ENCODE results near the gene IGFL2. TPM values are rescaled to one million over a fixed set of nuclear protein-coding genes. Genes with fewer than 3 reads are reported as not detected.

Gene IGFL2
- total and polyA plus RNA-seq, 2 experiments from 2014 or later = not detected

GRCh38 chr19:46179076-46179759 is 31.2 kb downstream of the IGFL2 start:
- Histone ChIP-seq H3K4me1 (ENCODE audit: insufficient read depth) (no peaks in the 10 kb centered on the region), H3K36me3 (ENCODE audit: insufficient read depth) (no peaks in the 10 kb centered on the region), H3K79me2 (replicated peaks; ENCODE audit: insufficient read depth) (no peaks in the 10 kb centered on the region), H3K4me2 (no peak overlapping the region), H3F3A (replicated peaks; ENCODE audit: low read depth) (no peaks in the 10 kb centered on the region), H3K4me3 (no peak overlapping the region), H2AFZ (0 out of 2 replicates have a peak overlapping the region, but pooled peaks have one; percentile 28), H3K27me3 (ENCODE audit: insufficient read depth) (no peaks in the 10 kb centered on the region), H4K20me1 (replicated peaks; ENCODE audit: insufficient read depth) (no peaks in the 10 kb centered on the region), H3K27ac (ENCODE audit: low read depth) (no peak overlapping the region), H3K9me2 (ENCODE audit: insufficient read depth) (no peaks in the 10 kb centered on the region)
- no peak for DNase-seq (ENCODE audit: low spot score)
- peaks cover 2% of the 10 kb centered on the region; the same call in 1 of the 3 replicates for H3K9me3 Mint-ChIP-seq
- no peak for TF ChIP-seq ZNF331 (CRISPR knock-in tag; IDR thresholded peaks at IDR 0.05; ENCODE audit: low read depth)
- no peak for TF ChIP-seq CREB1 (CRISPR knock-in tag; IDR thresholded peaks at IDR 0.05; ENCODE audit: low read depth)
- TF ChIP-seq JUNB (IDR thresholded peaks at IDR 0.05; ENCODE audit: unreplicated experiment) = no peak
- no peak for TF ChIP-seq ZNF114 (CRISPR knock-in tag; IDR thresholded peaks at IDR 0.05)
- TF ChIP-seq, protein P1, sequence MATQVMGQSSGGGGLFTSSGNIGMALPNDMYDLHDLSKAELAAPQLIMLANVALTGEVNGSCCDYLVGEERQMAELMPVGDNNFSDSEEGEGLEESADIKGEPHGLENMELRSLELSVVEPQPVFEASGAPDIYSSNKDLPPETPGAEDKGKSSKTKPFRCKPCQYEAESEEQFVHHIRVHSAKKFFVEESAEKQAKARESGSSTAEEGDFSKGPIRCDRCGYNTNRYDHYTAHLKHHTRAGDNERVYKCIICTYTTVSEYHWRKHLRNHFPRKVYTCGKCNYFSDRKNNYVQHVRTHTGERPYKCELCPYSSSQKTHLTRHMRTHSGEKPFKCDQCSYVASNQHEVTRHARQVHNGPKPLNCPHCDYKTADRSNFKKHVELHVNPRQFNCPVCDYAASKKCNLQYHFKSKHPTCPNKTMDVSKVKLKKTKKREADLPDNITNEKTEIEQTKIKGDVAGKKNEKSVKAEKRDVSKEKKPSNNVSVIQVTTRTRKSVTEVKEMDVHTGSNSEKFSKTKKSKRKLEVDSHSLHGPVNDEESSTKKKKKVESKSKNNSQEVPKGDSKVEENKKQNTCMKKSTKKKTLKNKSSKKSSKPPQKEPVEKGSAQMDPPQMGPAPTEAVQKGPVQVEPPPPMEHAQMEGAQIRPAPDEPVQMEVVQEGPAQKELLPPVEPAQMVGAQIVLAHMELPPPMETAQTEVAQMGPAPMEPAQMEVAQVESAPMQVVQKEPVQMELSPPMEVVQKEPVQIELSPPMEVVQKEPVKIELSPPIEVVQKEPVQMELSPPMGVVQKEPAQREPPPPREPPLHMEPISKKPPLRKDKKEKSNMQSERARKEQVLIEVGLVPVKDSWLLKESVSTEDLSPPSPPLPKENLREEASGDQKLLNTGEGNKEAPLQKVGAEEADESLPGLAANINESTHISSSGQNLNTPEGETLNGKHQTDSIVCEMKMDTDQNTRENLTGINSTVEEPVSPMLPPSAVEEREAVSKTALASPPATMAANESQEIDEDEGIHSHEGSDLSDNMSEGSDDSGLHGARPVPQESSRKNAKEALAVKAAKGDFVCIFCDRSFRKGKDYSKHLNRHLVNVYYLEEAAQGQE (IDR thresholded peaks at IDR 0.05; ENCODE audit: unreplicated experiment) = no peak
- no peak for TF ChIP-seq EZH2phosphoT487 (IDR thresholded peaks at IDR 0.05; ENCODE audit: unreplicated experiment)
- TF ChIP-seq, protein P2, sequence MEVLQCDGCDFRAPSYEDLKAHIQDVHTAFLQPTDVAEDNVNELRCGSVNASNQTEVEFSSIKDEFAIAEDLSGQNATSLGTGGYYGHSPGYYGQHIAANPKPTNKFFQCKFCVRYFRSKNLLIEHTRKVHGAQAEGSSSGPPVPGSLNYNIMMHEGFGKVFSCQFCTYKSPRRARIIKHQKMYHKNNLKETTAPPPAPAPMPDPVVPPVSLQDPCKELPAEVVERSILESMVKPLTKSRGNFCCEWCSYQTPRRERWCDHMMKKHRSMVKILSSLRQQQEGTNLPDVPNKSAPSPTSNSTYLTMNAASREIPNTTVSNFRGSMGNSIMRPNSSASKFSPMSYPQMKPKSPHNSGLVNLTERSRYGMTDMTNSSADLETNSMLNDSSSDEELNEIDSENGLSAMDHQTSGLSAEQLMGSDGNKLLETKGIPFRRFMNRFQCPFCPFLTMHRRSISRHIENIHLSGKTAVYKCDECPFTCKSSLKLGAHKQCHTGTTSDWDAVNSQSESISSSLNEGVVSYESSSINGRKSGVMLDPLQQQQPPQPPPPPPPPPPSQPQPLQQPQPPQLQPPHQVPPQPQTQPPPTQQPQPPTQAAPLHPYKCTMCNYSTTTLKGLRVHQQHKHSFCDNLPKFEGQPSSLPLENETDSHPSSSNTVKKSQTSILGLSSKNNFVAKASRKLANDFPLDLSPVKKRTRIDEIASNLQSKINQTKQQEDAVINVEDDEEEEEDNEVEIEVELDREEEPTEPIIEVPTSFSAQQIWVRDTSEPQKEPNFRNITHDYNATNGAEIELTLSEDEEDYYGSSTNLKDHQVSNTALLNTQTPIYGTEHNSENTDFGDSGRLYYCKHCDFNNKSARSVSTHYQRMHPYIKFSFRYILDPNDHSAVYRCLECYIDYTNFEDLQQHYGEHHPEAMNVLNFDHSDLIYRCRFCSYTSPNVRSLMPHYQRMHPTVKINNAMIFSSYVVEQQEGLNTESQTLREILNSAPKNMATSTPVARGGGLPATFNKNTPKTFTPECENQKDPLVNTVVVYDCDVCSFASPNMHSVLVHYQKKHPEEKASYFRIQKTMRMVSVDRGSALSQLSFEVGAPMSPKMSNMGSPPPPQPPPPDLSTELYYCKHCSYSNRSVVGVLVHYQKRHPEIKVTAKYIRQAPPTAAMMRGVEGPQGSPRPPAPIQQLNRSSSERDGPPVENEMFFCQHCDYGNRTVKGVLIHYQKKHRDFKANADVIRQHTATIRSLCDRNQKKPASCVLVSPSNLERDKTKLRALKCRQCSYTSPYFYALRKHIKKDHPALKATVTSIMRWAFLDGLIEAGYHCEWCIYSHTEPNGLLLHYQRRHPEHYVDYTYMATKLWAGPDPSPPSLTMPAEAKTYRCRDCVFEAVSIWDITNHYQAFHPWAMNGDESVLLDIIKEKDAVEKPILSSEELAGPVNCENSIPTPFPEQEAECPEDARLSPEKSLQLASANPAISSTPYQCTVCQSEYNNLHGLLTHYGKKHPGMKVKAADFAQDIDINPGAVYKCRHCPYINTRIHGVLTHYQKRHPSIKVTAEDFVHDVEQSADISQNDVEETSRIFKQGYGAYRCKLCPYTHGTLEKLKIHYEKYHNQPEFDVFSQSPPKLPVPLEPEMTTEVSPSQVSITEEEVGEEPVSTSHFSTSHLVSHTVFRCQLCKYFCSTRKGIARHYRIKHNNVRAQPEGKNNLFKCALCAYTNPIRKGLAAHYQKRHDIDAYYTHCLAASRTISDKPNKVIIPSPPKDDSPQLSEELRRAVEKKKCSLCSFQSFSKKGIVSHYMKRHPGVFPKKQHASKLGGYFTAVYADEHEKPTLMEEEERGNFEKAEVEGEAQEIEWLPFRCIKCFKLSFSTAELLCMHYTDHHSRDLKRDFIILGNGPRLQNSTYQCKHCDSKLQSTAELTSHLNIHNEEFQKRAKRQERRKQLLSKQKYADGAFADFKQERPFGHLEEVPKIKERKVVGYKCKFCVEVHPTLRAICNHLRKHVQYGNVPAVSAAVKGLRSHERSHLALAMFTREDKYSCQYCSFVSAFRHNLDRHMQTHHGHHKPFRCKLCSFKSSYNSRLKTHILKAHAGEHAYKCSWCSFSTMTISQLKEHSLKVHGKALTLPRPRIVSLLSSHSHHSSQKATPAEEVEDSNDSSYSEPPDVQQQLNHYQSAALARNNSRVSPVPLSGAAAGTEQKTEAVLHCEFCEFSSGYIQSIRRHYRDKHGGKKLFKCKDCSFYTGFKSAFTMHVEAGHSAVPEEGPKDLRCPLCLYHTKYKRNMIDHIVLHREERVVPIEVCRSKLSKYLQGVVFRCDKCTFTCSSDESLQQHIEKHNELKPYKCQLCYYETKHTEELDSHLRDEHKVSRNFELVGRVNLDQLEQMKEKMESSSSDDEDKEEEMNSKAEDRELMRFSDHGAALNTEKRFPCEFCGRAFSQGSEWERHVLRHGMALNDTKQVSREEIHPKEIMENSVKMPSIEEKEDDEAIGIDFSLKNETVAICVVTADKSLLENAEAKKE (CRISPR knock-in tag; IDR thresholded peaks at IDR 0.05) = no peak
- TF ChIP-seq, protein P3, sequence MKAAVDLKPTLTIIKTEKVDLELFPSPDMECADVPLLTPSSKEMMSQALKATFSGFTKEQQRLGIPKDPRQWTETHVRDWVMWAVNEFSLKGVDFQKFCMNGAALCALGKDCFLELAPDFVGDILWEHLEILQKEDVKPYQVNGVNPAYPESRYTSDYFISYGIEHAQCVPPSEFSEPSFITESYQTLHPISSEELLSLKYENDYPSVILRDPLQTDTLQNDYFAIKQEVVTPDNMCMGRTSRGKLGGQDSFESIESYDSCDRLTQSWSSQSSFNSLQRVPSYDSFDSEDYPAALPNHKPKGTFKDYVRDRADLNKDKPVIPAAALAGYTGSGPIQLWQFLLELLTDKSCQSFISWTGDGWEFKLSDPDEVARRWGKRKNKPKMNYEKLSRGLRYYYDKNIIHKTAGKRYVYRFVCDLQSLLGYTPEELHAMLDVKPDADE (IDR thresholded peaks at IDR 0.05) = no peak
- no peak for TF ChIP-seq STAT1 (IDR thresholded peaks at IDR 0.05; ENCODE audit: unreplicated experiment)
- TF ChIP-seq EZH2 (IDR thresholded peaks at IDR 0.05; ENCODE audit: low read depth, unreplicated experiment) = no peak
- TF ChIP-seq POLR2AphosphoS5 (IDR thresholded peaks at IDR 0.05; ENCODE audit: low read depth) = no peak
- TF ChIP-seq NANOG (IDR thresholded peaks at IDR 0.05; ENCODE audit: borderline replicate concordance) = no peak
- TF ChIP-seq, protein P4, sequence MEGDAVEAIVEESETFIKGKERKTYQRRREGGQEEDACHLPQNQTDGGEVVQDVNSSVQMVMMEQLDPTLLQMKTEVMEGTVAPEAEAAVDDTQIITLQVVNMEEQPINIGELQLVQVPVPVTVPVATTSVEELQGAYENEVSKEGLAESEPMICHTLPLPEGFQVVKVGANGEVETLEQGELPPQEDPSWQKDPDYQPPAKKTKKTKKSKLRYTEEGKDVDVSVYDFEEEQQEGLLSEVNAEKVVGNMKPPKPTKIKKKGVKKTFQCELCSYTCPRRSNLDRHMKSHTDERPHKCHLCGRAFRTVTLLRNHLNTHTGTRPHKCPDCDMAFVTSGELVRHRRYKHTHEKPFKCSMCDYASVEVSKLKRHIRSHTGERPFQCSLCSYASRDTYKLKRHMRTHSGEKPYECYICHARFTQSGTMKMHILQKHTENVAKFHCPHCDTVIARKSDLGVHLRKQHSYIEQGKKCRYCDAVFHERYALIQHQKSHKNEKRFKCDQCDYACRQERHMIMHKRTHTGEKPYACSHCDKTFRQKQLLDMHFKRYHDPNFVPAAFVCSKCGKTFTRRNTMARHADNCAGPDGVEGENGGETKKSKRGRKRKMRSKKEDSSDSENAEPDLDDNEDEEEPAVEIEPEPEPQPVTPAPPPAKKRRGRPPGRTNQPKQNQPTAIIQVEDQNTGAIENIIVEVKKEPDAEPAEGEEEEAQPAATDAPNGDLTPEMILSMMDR (conservative IDR thresholded peaks at IDR 0.05; ENCODE audit: low read depth in 2 of 2) = no peak
- no peaks in the 10 kb centered on the region for H3K27me3 Mint-ChIP-seq (ENCODE audit: insufficient read depth, low read depth, poor library complexity)
- no peak for ATAC-seq
- no peak overlapping the region for H3K4me3 Mint-ChIP-seq
- no peaks in the 10 kb centered on the region for H3K4me1 Mint-ChIP-seq
- H3K36me3 Mint-ChIP-seq (ENCODE audit: low read depth) = no peaks in the 10 kb centered on the region; the same call in 2 of the 3 replicates
- no peak overlapping the region for H3K27ac Mint-ChIP-seq
